ENCODE measurements around the gene ATRNL1.

ATRNL1 gene

GRCh38 chr10:115606741-115607140, 513.6 kb downstream of the ATRNL1 start:
- Histone ChIP-seq H3K27me3 (ENCODE audit: control insufficient read depth, insufficient read depth, low read length) (no peaks in the 10 kb centered on the region), H3K4me1 (ENCODE audit: control insufficient read depth, insufficient read depth, low read length) (no peaks in the 10 kb centered on the region), H3K36me3 (ENCODE audit: control insufficient read depth, insufficient read depth, low read length) (no peaks in the 10 kb centered on the region), H3K4me3 (ENCODE audit: low read depth, low read length) (no peak overlapping the region), H3K9ac (ENCODE audit: low read length) (no peak overlapping the region), H3K27ac (ENCODE audit: low read depth, low read length) (no peak overlapping the region), H3K9me3 (ENCODE audit: control insufficient read depth, insufficient read depth, low read depth, low read length) (no peaks in the 10 kb centered on the region)

- Histone ChIP-seq H3K27me3 (ENCODE audit: control insufficient read depth, insufficient read depth, low read length) (no peaks in the 10 kb centered on the region), H3K4me1 (ENCODE audit: control insufficient read depth, insufficient read depth, low read length) (no peaks in the 10 kb centered on the region), H3K9me3 (ENCODE audit: control insufficient read depth, insufficient read depth, low read depth, low read length) (no peaks in the 10 kb centered on the region; the same call in 1 of the 2 replicates), H3K4me3 (ENCODE audit: low read depth, low read length) (no peak overlapping the region), H3K36me3 (ENCODE audit: control insufficient read depth, insufficient read depth, low read length) (no peaks in the 10 kb centered on the region), H3K9ac (ENCODE audit: low read length) (no peak overlapping the region), H3K27ac (ENCODE audit: low read depth, low read length) (no peak overlapping the region)
Observed at GRCh38 chr10:115624448-115624847, 531.3 kb downstream of the ATRNL1 start.

- H3K36me3 ChIP-seq (ENCODE audit: control insufficient read depth, insufficient read depth, low read length): no peaks in the 10 kb centered on the region
- no peak overlapping the region for H3K9ac ChIP-seq (ENCODE audit: low read length)
Observed at GRCh38 chr10:115628616-115629015, 535.5 kb downstream of the ATRNL1 start.

GRCh38 chr10:115638246-115638645, 545.1 kb downstream of the ATRNL1 start:
- no peaks in the 10 kb centered on the region for H3K9me3 ChIP-seq (ENCODE audit: control insufficient read depth, insufficient read depth, low read depth, low read length)
- no peak overlapping the region for H3K27ac ChIP-seq (ENCODE audit: low read depth, low read length)
- H3K4me1 ChIP-seq (ENCODE audit: control insufficient read depth, insufficient read depth, low read length): no peaks in the 10 kb centered on the region
- H3K27me3 ChIP-seq (ENCODE audit: control insufficient read depth, insufficient read depth, low read length): no peaks in the 10 kb centered on the region
- H3K36me3 ChIP-seq (ENCODE audit: control insufficient read depth, insufficient read depth, low read length): no peaks in the 10 kb centered on the region
- no peak overlapping the region for H3K9ac ChIP-seq (ENCODE audit: low read length)
- H3K4me3 ChIP-seq (ENCODE audit: low read depth, low read length): no peak overlapping the region

More at GRCh38 chr10:115628616-115629015, 535.5 kb downstream of the ATRNL1 start:
- H3K27ac ChIP-seq (ENCODE audit: low read depth, low read length): no peak overlapping the region
- H3K4me3 ChIP-seq (ENCODE audit: low read depth, low read length): no peak overlapping the region
- H3K27me3 ChIP-seq (ENCODE audit: control insufficient read depth, insufficient read depth, low read length): no peaks in the 10 kb centered on the region
- H3K9me3 ChIP-seq (ENCODE audit: control insufficient read depth, insufficient read depth, low read depth, low read length): no peaks in the 10 kb centered on the region
- no peaks in the 10 kb centered on the region for H3K4me1 ChIP-seq (ENCODE audit: control insufficient read depth, insufficient read depth, low read length)

- Histone ChIP-seq H3K4me3 (ENCODE audit: low read depth, low read length) (no peak overlapping the region), H3K9ac (ENCODE audit: low read length) (no peak overlapping the region), H3K27ac (ENCODE audit: low read depth, low read length) (no peak overlapping the region), H3K27me3 (ENCODE audit: control insufficient read depth, insufficient read depth, low read length) (no peaks in the 10 kb centered on the region), H3K36me3 (ENCODE audit: control insufficient read depth, insufficient read depth, low read length) (no peaks in the 10 kb centered on the region), H3K9me3 (ENCODE audit: control insufficient read depth, insufficient read depth, low read depth, low read length) (no peaks in the 10 kb centered on the region), H3K4me1 (ENCODE audit: control insufficient read depth, insufficient read depth, low read length) (peaks cover 7% of the 10 kb centered on the region; the same call in 1 of the 2 replicates)
Observed at GRCh38 chr10:115649217-115649616, 556.1 kb downstream of the ATRNL1 start.

GRCh38 chr10:115653473-115653872, 560.3 kb downstream of the ATRNL1 start:
- Histone ChIP-seq H3K4me1 (ENCODE audit: control insufficient read depth, insufficient read depth, low read length) (peaks cover 7% of the 10 kb centered on the region; the same call in 1 of the 2 replicates), H3K4me3 (ENCODE audit: low read depth, low read length) (no peak overlapping the region), H3K36me3 (ENCODE audit: control insufficient read depth, insufficient read depth, low read length) (no peaks in the 10 kb centered on the region), H3K27ac (ENCODE audit: low read depth, low read length) (no peak overlapping the region), H3K9ac (ENCODE audit: low read length) (no peak overlapping the region), H3K9me3 (ENCODE audit: control insufficient read depth, insufficient read depth, low read depth, low read length) (no peaks in the 10 kb centered on the region), H3K27me3 (ENCODE audit: control insufficient read depth, insufficient read depth, low read length) (no peaks in the 10 kb centered on the region)

- H3K36me3 ChIP-seq (ENCODE audit: control insufficient read depth, insufficient read depth, low read length): no peaks in the 10 kb centered on the region
- H3K4me1 ChIP-seq (ENCODE audit: control insufficient read depth, insufficient read depth, low read length): peaks cover 7% of the 10 kb centered on the region; the same call in 1 of the 2 replicates
- H3K4me3 ChIP-seq (ENCODE audit: low read depth, low read length): no peak overlapping the region
- H3K9ac ChIP-seq (ENCODE audit: low read length): no peak overlapping the region
- H3K9me3 ChIP-seq (ENCODE audit: control insufficient read depth, insufficient read depth, low read depth, low read length): no peaks in the 10 kb centered on the region
- H3K27ac ChIP-seq (ENCODE audit: low read depth, low read length): no peak overlapping the region
- no peaks in the 10 kb centered on the region for H3K27me3 ChIP-seq (ENCODE audit: control insufficient read depth, insufficient read depth, low read length)
Observed at GRCh38 chr10:115654961-115655360, 561.8 kb downstream of the ATRNL1 start.

- Histone ChIP-seq H3K27me3 (ENCODE audit: control insufficient read depth, insufficient read depth, low read length) (no peaks in the 10 kb centered on the region), H3K4me3 (ENCODE audit: low read depth, low read length) (no peak overlapping the region), H3K36me3 (ENCODE audit: control insufficient read depth, insufficient read depth, low read length) (no peaks in the 10 kb centered on the region), H3K9ac (ENCODE audit: low read length) (no peak overlapping the region), H3K9me3 (ENCODE audit: control insufficient read depth, insufficient read depth, low read depth, low read length) (no peaks in the 10 kb centered on the region), H3K27ac (ENCODE audit: low read depth, low read length) (no peak overlapping the region), H3K4me1 (ENCODE audit: control insufficient read depth, insufficient read depth, low read length) (peaks cover 7% of the 10 kb centered on the region; the same call in 1 of the 2 replicates)
Observed at GRCh38 chr10:115657161-115657860, 564.1 kb downstream of the ATRNL1 start.

GRCh38 chr10:115659616-115660015, 566.5 kb downstream of the ATRNL1 start:
- Histone ChIP-seq H3K9me3 (ENCODE audit: control insufficient read depth, insufficient read depth, low read depth, low read length) (no peaks in the 10 kb centered on the region), H3K36me3 (ENCODE audit: control insufficient read depth, insufficient read depth, low read length) (no peaks in the 10 kb centered on the region), H3K9ac (ENCODE audit: low read length) (no peak overlapping the region), H3K4me3 (ENCODE audit: low read depth, low read length) (no peak overlapping the region), H3K4me1 (ENCODE audit: control insufficient read depth, insufficient read depth, low read length) (no peaks in the 10 kb centered on the region), H3K27ac (ENCODE audit: low read depth, low read length) (no peak overlapping the region), H3K27me3 (ENCODE audit: control insufficient read depth, insufficient read depth, low read length) (no peaks in the 10 kb centered on the region)

GRCh38 chr10:115660391-115660790, 567.2 kb downstream of the ATRNL1 start:
- no peak overlapping the region for H3K4me3 ChIP-seq (ENCODE audit: low read depth, low read length)
- no peaks in the 10 kb centered on the region for H3K4me1 ChIP-seq (ENCODE audit: control insufficient read depth, insufficient read depth, low read length)
- H3K9me3 ChIP-seq (ENCODE audit: control insufficient read depth, insufficient read depth, low read depth, low read length): no peaks in the 10 kb centered on the region
- no peak overlapping the region for H3K9ac ChIP-seq (ENCODE audit: low read length)
- no peaks in the 10 kb centered on the region for H3K27me3 ChIP-seq (ENCODE audit: control insufficient read depth, insufficient read depth, low read length)
- no peak overlapping the region for H3K27ac ChIP-seq (ENCODE audit: low read depth, low read length)
- H3K36me3 ChIP-seq (ENCODE audit: control insufficient read depth, insufficient read depth, low read length): no peaks in the 10 kb centered on the region

GRCh38 chr10:115662422-115662821, 569.3 kb downstream of the ATRNL1 start:
- Histone ChIP-seq H3K36me3 (ENCODE audit: control insufficient read depth, insufficient read depth, low read length) (no peaks in the 10 kb centered on the region), H3K27ac (ENCODE audit: low read depth, low read length) (no peak overlapping the region), H3K27me3 (ENCODE audit: control insufficient read depth, insufficient read depth, low read length) (no peaks in the 10 kb centered on the region), H3K9me3 (ENCODE audit: control insufficient read depth, insufficient read depth, low read depth, low read length) (no peaks in the 10 kb centered on the region), H3K9ac (ENCODE audit: low read length) (no peak overlapping the region), H3K4me1 (ENCODE audit: control insufficient read depth, insufficient read depth, low read length) (no peaks in the 10 kb centered on the region), H3K4me3 (ENCODE audit: low read depth, low read length) (no peak overlapping the region)
